ENCODE measurements around the gene PPP2R5B. TPM values are rescaled to one million over a fixed set of nuclear protein-coding genes. Genes with fewer than 3 reads are reported as not detected.

The PPP2R5B gene
- total and polyA plus RNA-seq, 9 donors: 8.0 to 16.2 (median 12.2) TPM

GRCh38 chr11:64876835-64877341 is 47.6 kb upstream of the PPP2R5B start:
- peaks cover 12% of the 10 kb centered on the region for H3K4me1 ChIP-seq (ENCODE audit: insufficient read depth)

GRCh38 chr11:64877390-64878222 is 46.9 kb upstream of the PPP2R5B start:
- Histone ChIP-seq H3K4me3 (peak overlapping the region; percentile 59), H3K27me3 (no peaks in the 10 kb centered on the region), H3K9me3 (no peaks in the 10 kb centered on the region), H3K36me3 (no peaks in the 10 kb centered on the region), H3K4me1 (ENCODE audit: insufficient read depth) (peaks cover 12% of the 10 kb centered on the region), H3K27ac (peak overlapping the region in 1 of 2 donors; percentile 49)
- intact Hi-C loops (cut with DNase I): no loop called here
- 0 to 1% (median 1%) methylated on average over 41 of the region's 41 CpGs for WGBS, 3 donors
- peak in 2 of 5 donors; percentile 47 to 64 for DNase-seq
- TF ChIP-seq EP300 (IDR thresholded peaks at IDR 0.05) (no peak), POLR2A (IDR thresholded peaks at IDR 0.05) (no peak)
- TF ChIP-seq, protein P1, sequence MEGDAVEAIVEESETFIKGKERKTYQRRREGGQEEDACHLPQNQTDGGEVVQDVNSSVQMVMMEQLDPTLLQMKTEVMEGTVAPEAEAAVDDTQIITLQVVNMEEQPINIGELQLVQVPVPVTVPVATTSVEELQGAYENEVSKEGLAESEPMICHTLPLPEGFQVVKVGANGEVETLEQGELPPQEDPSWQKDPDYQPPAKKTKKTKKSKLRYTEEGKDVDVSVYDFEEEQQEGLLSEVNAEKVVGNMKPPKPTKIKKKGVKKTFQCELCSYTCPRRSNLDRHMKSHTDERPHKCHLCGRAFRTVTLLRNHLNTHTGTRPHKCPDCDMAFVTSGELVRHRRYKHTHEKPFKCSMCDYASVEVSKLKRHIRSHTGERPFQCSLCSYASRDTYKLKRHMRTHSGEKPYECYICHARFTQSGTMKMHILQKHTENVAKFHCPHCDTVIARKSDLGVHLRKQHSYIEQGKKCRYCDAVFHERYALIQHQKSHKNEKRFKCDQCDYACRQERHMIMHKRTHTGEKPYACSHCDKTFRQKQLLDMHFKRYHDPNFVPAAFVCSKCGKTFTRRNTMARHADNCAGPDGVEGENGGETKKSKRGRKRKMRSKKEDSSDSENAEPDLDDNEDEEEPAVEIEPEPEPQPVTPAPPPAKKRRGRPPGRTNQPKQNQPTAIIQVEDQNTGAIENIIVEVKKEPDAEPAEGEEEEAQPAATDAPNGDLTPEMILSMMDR (IDR thresholded peaks at IDR 0.05): no peak

More at GRCh38 chr11:64876835-64877341, 47.6 kb upstream of the PPP2R5B start:
- H3K36me3 ChIP-seq: no peaks in the 10 kb centered on the region
- H3K9me3 ChIP-seq: no peaks in the 10 kb centered on the region
- peak overlapping the region in 1 of 2 donors; percentile 17 for H3K27ac ChIP-seq
- no peak for DNase-seq
- peak overlapping the region; percentile 59 for H3K4me3 ChIP-seq
- H3K27me3 ChIP-seq: no peaks in the 10 kb centered on the region
- 4 to 17% (median 11%) methylated on average over 14 of the region's 14 CpGs for WGBS, 3 donors
- TF ChIP-seq, protein P1 (IDR thresholded peaks at IDR 0.05): no peak
- TF ChIP-seq POLR2A (IDR thresholded peaks at IDR 0.05): no peak
- no peak for TF ChIP-seq EP300 (IDR thresholded peaks at IDR 0.05)
- intact Hi-C loops (cut with DNase I): no loop called here

GRCh38 chr11:64878223-64878493 is 46.3 kb upstream of the PPP2R5B start:
- WGBS, 3 donors: 0 to 1% (median 0%) methylated on average over 14 to 21 of the region's 21 CpGs
- H3K4me1 ChIP-seq (ENCODE audit: insufficient read depth): peaks cover 12% of the 10 kb centered on the region
- TF ChIP-seq POLR2A (IDR thresholded peaks at IDR 0.05) (no peak), EP300 (IDR thresholded peaks at IDR 0.05) (no peak)
- TF ChIP-seq, protein P1 (IDR thresholded peaks at IDR 0.05): no peak

DNA sequence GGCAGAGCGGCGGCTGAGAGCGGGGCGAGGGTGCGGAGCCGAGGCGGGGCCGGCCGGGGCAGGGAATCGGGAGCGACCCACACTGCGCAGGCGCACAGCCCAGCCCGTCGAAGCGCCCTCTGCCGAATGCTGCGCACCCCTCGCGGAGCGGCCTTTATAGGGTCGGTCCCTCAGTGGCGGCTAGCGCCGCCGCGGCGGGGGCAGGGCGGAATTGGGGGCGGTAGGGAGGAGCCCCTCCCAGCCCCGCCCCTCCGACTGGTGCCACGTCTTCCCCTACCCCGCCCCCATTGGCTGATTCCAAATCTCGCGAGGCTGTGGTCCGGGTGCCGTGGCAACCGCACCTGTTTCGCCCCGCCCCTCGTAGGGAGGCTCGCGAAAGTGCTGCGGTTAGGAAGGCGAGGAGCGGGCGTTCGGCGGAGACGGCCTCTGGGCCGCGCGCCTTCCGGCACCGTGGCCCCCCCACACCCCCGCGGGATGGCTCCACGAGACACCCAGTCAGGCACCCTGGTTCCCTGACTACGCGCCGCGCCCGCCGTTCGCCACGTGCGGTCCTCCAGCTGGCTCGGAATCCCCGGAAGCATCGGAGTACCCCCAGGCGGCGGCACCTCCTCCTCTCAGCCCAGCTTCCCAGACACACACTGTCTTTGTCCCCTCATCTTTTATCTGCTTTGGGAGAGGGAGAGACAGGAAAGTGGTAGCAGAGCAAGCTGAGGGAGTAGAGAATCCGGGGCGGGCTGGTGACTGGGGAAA is 45.8 kb upstream of the PPP2R5B start, which contains the start of gene EHD1:
TSS of gene EHD1 (minus strand) at position 128 of the 750 bp plus-strand sequence. CDS start 157 bp downstream, outside the sequence.
- TF ChIP-seq POLR2A (IDR thresholded peaks at IDR 0.05): peak; percentile 92
- TF ChIP-seq, protein P1 (IDR thresholded peaks at IDR 0.05): peak; percentile 55 to 81 (median 73)
- TF ChIP-seq EP300 (IDR thresholded peaks at IDR 0.05): no peak
- intact Hi-C loops (cut with DNase I): no loop called here
- 0 to 1% (median 0%) methylated on average over 55 to 75 of the region's 75 CpGs for WGBS, 3 donors
- peak; percentile 99 to 100 (median 99) for DNase-seq
- no peaks in the 10 kb centered on the region for H3K27me3 ChIP-seq
- no peaks in the 10 kb centered on the region for H3K36me3 ChIP-seq
- H3K27ac ChIP-seq: peak within 1 kb of the TSS in 1 of 2 donors; percentile 72
- H3K4me3 ChIP-seq: peak within 1 kb of the TSS; percentile 59
- peaks cover 12% of the 10 kb centered on the region for H3K4me1 ChIP-seq (ENCODE audit: insufficient read depth)
- no peaks in the 10 kb centered on the region for H3K9me3 ChIP-seq

More at GRCh38 chr11:64878223-64878493, 46.3 kb upstream of the PPP2R5B start:
- peak overlapping the region in 1 of 2 donors; percentile 49 for H3K27ac ChIP-seq
- peak overlapping the region; percentile 59 for H3K4me3 ChIP-seq
- no peak for DNase-seq
- no peaks in the 10 kb centered on the region for H3K9me3 ChIP-seq
- intact Hi-C loops (cut with DNase I): no loop called here
- H3K27me3 ChIP-seq: no peaks in the 10 kb centered on the region
- H3K36me3 ChIP-seq: no peaks in the 10 kb centered on the region

Measured in ovary (tissue), 9 donors.